Fibroblast of lung (primary cell): Measurements from ENCODE around the gene CEP192.

ENCODE experiments used
- EZH2 ChIP-seq: IDR thresholded peaks from 2 replicates; pipeline ENCODE4 v1.5.1; 2012; ENCODE audit warnings: low read length, control low read depth, mild to moderate bottlenecking; ENCODE audit errors: missing control alignments
- TF ChIP-seq, protein P1 (sequence below), 2 donors: IDR thresholded peaks in 1 of 2; conservative IDR thresholded peaks in 1 of 2; 1 replicate in 1 of 2; 2 replicates in 1 of 2; pipeline ENCODE4 v1.5.1; 2011 to 2012; ENCODE audit warnings: low read length in 2 of 2, control low read depth in 1 of 2, inconsistent platforms in 1 of 2, low read depth in 1 of 2, mild to moderate bottlenecking in 1 of 2

DNA sequence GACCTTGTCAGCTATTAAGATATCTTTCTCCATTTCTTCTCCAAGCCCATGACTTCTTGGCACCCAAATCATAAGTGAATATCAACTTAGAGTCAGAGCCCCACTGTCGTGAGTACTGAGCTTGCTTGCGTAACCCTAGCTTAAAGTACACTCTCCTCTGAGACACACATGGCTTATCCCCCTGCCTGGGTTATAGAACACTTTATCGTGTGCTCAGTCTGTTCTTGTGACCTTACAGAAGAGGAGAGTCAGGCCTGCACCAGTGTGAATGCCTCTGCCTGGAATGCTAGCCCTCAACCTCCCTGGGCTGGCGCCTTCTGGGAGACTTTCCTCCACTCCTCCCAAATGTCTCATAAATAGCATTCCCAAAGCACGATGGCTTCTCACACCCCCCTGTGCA lies 79.3 kb downstream of the CEP192 start:
- TF ChIP-seq, protein P1, sequence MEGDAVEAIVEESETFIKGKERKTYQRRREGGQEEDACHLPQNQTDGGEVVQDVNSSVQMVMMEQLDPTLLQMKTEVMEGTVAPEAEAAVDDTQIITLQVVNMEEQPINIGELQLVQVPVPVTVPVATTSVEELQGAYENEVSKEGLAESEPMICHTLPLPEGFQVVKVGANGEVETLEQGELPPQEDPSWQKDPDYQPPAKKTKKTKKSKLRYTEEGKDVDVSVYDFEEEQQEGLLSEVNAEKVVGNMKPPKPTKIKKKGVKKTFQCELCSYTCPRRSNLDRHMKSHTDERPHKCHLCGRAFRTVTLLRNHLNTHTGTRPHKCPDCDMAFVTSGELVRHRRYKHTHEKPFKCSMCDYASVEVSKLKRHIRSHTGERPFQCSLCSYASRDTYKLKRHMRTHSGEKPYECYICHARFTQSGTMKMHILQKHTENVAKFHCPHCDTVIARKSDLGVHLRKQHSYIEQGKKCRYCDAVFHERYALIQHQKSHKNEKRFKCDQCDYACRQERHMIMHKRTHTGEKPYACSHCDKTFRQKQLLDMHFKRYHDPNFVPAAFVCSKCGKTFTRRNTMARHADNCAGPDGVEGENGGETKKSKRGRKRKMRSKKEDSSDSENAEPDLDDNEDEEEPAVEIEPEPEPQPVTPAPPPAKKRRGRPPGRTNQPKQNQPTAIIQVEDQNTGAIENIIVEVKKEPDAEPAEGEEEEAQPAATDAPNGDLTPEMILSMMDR (conservative IDR thresholded peaks at IDR 0.05 in 1 of 2, IDR thresholded peaks at IDR 0.05 in 1 of 2; ENCODE audit: low read depth in 1 of 2, low read length in 2 of 2): no peak
- TF ChIP-seq EZH2: no peak
